22Rv1 (cell line): ENCODE data around the gene GABARAPL2.

Experiments used
- ZFX ChIP-seq: fragments of 450-650 bp; IDR thresholded peaks from 2 replicates; pipeline ENCODE4 v1.6.1; 2017; ENCODE audit warnings: antibody characterized with exemption, borderline replicate concordance
- TF ChIP-seq, protein P1 (sequence below): fragments of 450-650 bp; IDR thresholded peaks from 2 replicates; pipeline ENCODE4 v1.5.1; 2017; ENCODE audit warnings: mild to moderate bottlenecking

DNA sequence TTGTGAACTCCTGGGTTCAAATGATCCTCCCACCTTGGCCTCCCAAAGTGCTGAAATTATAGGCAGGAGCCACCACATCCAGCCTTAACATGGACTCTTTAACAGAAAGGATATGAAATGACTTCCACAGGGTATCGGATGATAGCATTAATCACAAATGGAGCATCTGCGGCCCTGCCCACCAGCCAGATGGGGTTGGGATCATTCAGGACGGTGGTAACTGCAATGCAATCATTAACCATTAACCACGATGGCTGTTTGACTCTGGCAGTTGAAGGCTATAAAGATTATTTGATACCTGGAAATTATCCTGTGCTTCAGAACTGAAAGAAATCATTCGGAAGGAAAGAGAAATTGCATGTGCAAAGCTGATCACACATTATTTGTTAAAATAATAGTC, 24.9 kb upstream of the GABARAPL2 start:
- TF ChIP-seq, protein P1, sequence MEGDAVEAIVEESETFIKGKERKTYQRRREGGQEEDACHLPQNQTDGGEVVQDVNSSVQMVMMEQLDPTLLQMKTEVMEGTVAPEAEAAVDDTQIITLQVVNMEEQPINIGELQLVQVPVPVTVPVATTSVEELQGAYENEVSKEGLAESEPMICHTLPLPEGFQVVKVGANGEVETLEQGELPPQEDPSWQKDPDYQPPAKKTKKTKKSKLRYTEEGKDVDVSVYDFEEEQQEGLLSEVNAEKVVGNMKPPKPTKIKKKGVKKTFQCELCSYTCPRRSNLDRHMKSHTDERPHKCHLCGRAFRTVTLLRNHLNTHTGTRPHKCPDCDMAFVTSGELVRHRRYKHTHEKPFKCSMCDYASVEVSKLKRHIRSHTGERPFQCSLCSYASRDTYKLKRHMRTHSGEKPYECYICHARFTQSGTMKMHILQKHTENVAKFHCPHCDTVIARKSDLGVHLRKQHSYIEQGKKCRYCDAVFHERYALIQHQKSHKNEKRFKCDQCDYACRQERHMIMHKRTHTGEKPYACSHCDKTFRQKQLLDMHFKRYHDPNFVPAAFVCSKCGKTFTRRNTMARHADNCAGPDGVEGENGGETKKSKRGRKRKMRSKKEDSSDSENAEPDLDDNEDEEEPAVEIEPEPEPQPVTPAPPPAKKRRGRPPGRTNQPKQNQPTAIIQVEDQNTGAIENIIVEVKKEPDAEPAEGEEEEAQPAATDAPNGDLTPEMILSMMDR, result no peak
- TF ChIP-seq ZFX, result no peak
